GM08714 (cell line): ENCODE data around the gene CLCN3.
"Not testable (repeated sequence)": the region's sequence is repeated elsewhere in the genome, so short reads cannot be mapped to it uniquely, and the experiment has no call there.

Experiments used
- H3K4me3 ChIP-seq: fragments of 200-500 bp; sonication (Bioruptor generic); 2 replicates; pipeline ENCODE4 v1.5.1; 2014; ENCODE audit warnings: mild to moderate bottlenecking, low read length, inconsistent platforms
- ZNF274 ChIP-seq: IDR thresholded peaks from 2 replicates; pipeline ENCODE4 v1.6.1; 2012; ENCODE audit warnings: mild to moderate bottlenecking, low read depth, low read length

The CLCN3 gene

GRCh38 chr4:169677150-169677748 lies 56.9 kb downstream of the CLCN3 start:
- no peak for TF ChIP-seq ZNF274
- H3K4me3 ChIP-seq, result no peak overlapping the region

- not testable (repeated sequence) for H3K4me3 ChIP-seq
Measured at GRCh38 chr4:169678486-169678885, 58.1 kb downstream of the CLCN3 start.

GRCh38 chr4:169678951-169679591 lies 58.7 kb downstream of the CLCN3 start:
- not testable (repeated sequence) for H3K4me3 ChIP-seq

GRCh38 chr4:169682372-169683047 lies 62.1 kb downstream of the CLCN3 start:
- no peak for TF ChIP-seq ZNF274
- H3K4me3 ChIP-seq, result no peak overlapping the region

GRCh38 chr4:169689681-169690080 lies 69.3 kb downstream of the CLCN3 start:
- H3K4me3 ChIP-seq, result no peak overlapping the region
- no peak for TF ChIP-seq ZNF274

GRCh38 chr4:169690787-169691186 lies 70.4 kb downstream of the CLCN3 start:
- no peak overlapping the region for H3K4me3 ChIP-seq
- TF ChIP-seq ZNF274, result no peak

GRCh38 chr4:169698331-169698730 lies 78.0 kb downstream of the CLCN3 start:
- no peak for TF ChIP-seq ZNF274
- no peak overlapping the region for H3K4me3 ChIP-seq

GRCh38 chr4:169707958-169708643 lies 87.7 kb downstream of the CLCN3 start:
- no peak for TF ChIP-seq ZNF274
- no peak overlapping the region for H3K4me3 ChIP-seq

GRCh38 chr4:169715826-169716225 lies 95.4 kb downstream of the CLCN3 start:
- TF ChIP-seq ZNF274, result no peak
- no peak overlapping the region for H3K4me3 ChIP-seq

GRCh38 chr4:169716677-169717076 lies 96.3 kb downstream of the CLCN3 start:
- no peak overlapping the region for H3K4me3 ChIP-seq
- no peak for TF ChIP-seq ZNF274

GRCh38 chr4:169720529-169720928 lies 100.2 kb downstream of the CLCN3 start:
- no peak for TF ChIP-seq ZNF274
- H3K4me3 ChIP-seq, result no peak overlapping the region

- H3K4me3 ChIP-seq, result no peak overlapping the region
- no peak for TF ChIP-seq ZNF274
Measured at GRCh38 chr4:169723207-169723965, 103.0 kb downstream of the CLCN3 start.

- no peak for TF ChIP-seq ZNF274
- no peak overlapping the region for H3K4me3 ChIP-seq
Measured at GRCh38 chr4:169724260-169724659, 103.9 kb downstream of the CLCN3 start.

GRCh38 chr4:169727616-169728015 lies 107.2 kb downstream of the CLCN3 start:
- no peak for TF ChIP-seq ZNF274
- no peak overlapping the region for H3K4me3 ChIP-seq

GRCh38 chr4:169730564-169730963 lies 110.2 kb downstream of the CLCN3 start:
- no peak for TF ChIP-seq ZNF274
- H3K4me3 ChIP-seq, result no peak overlapping the region

GRCh38 chr4:169738604-169739003 lies 118.2 kb downstream of the CLCN3 start:
- not testable (repeated sequence) for H3K4me3 ChIP-seq
